Cardiac fibroblast (primary cell): ENCODE measurements around the gene SHC3.

Experiments
- DNase-seq, 2 donors: peaks; one replicate each; pipeline versions ENCODE4 v3.0.0 to v3.0.0-alpha.2; 2010; ENCODE audit warnings: low read depth in 2 of 2
- H3K4me3 ChIP-seq, 2 donors: replicated peaks in 1 of 2; 1 replicate in 1 of 2; 2 replicates in 1 of 2; pipeline ENCODE4 v1.5.1; 2011; ENCODE audit warnings: low read depth in 2 of 2, low read length in 2 of 2, mild to moderate bottlenecking in 2 of 2, moderate library complexity in 1 of 2
- TF ChIP-seq, protein P1 (sequence below): IDR thresholded peaks from one replicate; pipeline ENCODE4 v1.5.1; 2011; ENCODE audit warnings: low read depth, mild to moderate bottlenecking, low read length, inconsistent platforms

The SHC3 gene

DNA sequence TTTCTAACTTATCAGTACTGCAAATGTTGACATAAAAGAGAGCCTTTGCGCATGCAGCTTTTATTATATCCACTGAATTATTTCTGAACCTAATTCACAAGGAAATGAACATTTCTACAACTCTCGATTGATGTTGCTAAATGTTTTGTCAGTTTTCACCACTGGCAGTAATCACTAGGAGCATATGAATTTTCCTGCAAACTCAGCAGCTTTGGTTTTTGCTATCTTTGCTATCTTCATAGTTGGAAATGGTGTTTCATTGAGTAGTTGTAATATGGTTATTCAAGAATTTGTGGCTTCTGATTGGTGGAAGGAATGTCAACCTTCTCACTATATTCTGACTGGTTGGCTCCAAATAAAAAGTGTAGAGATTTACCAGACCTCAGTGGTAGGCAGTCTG, 8.9 kb upstream of the SHC3 start:
- TF ChIP-seq, protein P1, sequence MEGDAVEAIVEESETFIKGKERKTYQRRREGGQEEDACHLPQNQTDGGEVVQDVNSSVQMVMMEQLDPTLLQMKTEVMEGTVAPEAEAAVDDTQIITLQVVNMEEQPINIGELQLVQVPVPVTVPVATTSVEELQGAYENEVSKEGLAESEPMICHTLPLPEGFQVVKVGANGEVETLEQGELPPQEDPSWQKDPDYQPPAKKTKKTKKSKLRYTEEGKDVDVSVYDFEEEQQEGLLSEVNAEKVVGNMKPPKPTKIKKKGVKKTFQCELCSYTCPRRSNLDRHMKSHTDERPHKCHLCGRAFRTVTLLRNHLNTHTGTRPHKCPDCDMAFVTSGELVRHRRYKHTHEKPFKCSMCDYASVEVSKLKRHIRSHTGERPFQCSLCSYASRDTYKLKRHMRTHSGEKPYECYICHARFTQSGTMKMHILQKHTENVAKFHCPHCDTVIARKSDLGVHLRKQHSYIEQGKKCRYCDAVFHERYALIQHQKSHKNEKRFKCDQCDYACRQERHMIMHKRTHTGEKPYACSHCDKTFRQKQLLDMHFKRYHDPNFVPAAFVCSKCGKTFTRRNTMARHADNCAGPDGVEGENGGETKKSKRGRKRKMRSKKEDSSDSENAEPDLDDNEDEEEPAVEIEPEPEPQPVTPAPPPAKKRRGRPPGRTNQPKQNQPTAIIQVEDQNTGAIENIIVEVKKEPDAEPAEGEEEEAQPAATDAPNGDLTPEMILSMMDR = no peak
- H3K4me3 ChIP-seq = no peak overlapping the region
- DNase-seq = no peak

DNA sequence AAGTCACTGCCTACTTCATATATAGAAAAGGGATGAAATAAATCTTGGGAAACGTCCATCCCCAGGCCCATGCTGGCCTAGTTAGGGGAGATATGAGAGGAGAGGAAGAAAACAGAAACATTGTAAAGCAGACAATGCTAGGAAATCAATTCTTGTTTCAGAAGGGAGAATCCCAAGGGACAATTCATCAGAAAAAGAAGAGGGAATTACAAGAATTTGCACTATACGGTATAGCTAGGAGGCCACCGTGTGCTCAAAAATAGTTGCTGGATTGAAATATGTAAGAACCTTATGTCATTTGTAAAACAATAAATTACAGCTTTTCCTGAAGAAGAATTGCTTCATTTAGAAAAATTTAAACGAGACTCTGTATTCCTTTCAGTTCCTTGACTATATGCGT, 8.3 kb upstream of the SHC3 start:
- TF ChIP-seq, protein P1 = no peak

DNA sequence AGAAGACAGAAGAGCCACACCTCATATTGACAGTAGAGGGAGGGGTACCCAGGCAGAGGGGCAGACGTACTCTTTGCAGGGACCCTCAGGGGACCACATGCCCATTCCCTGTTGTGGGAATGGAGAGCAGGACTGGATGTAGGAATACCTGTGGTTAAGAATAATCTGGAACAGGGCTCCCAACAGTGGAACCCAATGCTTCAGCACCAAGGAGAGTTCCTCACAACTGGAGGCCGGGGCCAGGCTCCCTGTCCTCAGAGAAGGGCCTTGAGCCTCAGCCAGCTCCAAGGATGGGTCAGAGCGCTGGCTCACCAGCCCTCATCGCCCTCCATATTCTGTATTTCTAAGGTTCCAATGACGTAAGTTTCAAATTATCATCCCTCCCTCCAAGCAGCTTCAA, 7.4 kb upstream of the SHC3 start:
- DNase-seq = peak; percentile 37
- H3K4me3 ChIP-seq = no peak overlapping the region
- TF ChIP-seq, protein P1 = no peak

More for the DNA sequence above, 8.3 kb upstream of the SHC3 start:
- no peak for DNase-seq
- no peak overlapping the region for H3K4me3 ChIP-seq

DNA sequence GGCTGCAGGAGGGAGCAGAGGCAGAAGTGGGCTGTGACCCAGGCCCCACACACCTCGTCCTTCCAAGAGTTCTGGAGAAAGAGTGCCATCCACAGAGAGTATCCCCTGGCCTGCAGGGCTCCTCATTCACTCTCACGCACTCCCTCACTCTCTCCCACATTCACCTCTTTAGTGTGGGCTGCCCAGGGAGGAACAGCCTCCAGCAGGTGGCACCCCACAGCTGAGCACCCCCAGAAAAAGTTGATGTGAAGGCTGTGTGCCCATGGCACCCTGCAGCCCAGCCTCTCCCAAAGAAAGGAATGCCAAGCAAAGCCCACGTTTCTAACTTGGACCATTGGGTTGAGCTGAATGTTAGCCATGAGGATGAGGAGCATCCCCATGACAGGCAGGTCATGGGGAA, 4.5 kb upstream of the SHC3 start:
- TF ChIP-seq, protein P1 = no peak
- DNase-seq = no peak
- H3K4me3 ChIP-seq = no peak overlapping the region

DNA sequence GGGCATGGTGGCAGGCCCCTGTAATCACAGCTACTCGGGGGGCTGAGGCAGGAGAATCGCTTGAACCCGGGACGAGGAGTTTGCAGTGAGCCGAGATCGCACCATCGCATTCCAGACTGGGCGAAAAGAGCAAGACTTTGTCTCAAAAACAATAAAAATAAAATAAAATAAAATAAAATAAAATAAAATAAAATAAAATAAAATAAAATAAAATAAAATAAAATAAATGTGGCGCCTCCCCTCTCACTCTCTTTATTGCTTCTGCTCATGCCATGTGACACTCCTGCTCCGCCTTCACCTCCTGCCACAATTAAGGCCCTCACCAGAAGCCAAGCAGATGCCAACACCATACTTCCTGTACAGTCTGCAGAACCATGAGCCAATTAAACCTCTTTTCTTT, 3.8 kb upstream of the SHC3 start:
- DNase-seq = no peak
- TF ChIP-seq, protein P1 = no peak

DNA sequence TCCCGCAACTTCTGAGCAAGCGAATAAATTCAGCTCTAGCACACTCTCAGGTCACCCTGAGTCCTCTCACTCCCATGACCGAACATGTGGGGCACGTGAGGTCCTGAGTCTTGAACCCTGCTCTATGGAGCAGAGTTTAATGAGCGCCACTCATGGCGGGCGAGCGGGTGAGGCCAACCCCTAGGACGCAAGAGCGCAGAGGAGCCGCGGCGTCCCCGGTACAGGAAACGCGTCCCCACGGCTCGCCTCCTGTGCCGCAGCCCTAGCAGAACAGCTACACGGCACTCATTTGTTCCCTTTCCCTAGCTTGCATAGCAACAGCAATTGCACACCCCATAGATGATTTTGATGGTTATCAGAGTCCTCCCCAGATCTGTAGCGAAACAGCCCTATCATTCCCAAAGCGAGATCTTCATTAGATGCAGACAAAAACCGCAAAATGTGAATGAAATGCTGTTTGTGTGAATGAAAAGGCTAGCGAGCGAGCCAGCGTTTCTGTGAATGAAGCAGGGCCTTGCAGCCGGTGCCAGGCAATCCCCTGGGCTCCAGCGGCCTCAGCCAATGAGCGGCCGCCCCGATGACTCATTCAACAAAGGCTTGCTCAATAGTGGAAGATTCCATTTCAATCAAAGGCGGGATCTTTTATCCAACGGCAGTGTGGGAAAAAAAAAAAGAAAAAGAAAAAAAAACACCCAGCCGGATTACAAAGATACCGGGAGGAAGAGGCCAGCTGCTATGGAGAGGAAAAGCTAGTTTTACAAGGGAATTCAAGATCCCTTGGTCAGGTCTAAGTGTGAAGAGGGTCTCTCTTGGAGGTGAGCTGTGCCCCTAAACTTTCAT, 1.5 kb upstream of the SHC3 start:
- peak; percentile 96 to 98 for DNase-seq
- H3K4me3 ChIP-seq = peak overlapping the region; percentile 41 to 51
- TF ChIP-seq, protein P1 = no peak

More for the DNA sequence above, 3.8 kb upstream of the SHC3 start:
- no peak overlapping the region for H3K4me3 ChIP-seq
